Retina (tissue), 1 donor: ENCODE results near the gene DHRS9.
"Not testable (repeated sequence)": the region's sequence is repeated elsewhere in the genome, so short reads cannot be mapped to it uniquely, and the experiment has no call there.

Source experiments
- DNase-seq: peaks from one replicate; pipeline ENCODE4 v3.0.0-alpha.2; 2016

The DHRS9 gene

DNA sequence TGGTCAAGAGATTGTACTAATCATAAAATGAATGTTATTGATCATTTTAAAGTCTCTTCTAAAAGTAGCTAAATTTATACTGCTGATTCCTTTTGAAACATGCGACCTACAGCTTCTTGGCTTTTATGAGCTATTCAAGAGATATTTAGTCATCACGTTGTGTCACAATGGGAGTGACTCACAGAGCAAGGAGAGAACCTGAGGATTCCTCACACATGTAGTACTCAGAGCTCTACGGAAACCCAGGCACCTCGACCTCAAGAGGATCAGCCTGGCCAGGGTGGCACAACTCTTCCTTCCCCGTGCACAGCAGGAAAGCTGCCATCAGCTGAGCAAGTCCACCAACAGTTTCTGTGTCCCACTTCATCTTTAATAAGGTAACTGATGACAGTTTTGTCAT lies at the start of gene DHRS9:
Gene DHRS9, plus strand, starts transcription at position 223 of the 400 bp plus-strand sequence. CDS start 12,019 bp downstream, outside the sequence.
- DNase-seq = no peak

DNA sequence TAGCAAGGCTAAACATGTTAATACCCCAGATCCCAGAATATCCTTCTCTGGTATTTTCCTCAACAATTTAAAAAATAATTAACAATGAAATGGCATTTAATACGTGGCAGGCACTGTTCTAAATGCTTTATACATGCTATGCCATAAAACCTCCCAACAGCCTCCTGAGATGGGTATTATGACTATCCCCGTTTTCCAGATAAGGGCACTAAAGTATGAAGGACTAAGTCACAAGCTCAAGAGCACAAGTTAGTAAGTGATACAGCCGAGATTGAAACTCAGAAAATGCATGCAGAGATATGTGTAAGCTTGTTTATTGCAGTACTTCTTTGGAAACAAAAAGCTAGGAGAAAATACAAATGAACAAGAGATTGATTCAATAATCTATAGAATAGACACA lies 46.2 kb upstream of the DHRS9 start:
- no peak for DNase-seq

DNA sequence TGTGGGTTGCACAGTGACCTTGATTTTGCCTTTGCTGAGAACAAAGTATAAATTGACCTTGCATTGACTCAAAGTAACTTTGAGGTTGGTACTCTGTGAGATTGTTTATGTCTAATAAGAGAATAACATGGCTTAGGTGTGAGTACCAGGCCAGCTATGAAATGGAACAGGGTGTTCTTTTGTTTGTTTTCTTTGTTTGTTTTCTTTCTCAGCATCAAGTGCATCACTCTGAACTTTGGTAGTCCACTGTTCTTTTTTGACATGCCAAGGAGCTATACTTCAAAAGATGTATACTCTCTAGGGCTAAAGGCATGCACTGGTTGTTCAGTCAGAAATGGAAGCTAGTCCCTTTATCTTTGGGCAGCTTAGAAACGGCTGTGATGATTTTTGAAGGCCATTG lies 43.3 kb upstream of the DHRS9 start:
- no peak for DNase-seq

DNA sequence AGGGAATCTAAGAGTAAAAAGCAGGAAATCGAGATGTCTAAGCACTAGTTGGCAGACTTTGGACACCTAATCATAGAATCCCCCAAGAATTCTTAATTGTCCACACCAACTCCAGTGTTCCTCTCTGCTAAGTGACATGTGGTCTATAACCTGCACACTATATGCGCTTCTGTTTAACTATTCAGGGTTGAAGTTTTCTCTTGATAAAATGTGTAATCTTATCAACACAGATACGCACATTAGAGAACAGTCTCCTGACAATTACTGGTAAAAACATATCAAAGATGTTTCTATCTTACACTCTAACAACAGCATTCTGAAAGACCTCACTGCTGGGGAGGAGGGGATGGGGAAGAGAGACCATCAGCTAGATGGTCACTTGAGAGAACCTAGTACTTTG lies 42.1 kb upstream of the DHRS9 start:
- DNase-seq = no peak

DNA sequence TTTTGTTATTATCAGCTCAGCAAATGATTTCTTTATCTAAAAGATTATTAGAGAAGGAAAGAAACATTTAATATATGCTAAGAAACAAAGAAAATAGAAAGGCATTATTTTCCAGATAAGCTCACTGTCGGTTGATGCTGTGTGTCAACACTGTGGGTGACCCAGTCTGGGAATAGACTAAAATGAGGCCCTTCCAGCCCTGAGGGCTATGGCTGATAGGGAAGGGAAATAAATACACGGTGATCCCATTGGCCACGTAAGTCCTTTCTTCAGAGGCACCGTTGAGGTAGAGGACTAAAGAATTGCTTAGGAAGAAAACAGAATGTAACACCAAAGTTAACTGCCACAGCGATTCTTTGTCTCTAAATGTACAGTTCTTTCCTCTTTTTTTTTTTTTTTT lies 40.0 kb upstream of the DHRS9 start:
- no peak for DNase-seq

DNA sequence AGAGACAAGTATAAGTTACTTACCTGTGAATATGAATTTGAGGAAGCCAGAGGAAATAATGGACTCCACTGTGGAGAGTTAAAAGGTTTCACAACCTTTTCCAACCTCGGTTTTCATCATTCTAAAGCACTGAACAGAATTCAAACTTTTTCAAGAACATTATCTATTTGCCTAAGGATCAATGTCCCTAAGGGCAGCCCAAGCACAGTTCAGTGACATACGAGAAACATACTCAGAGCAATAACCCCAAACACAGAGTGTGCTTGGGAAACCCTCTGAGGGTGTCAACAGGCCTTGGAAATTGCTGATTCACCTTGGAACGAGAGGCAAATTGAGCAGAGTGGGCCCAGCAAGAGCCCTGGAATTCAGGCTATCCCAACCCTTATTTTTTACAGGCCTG lies 38.2 kb upstream of the DHRS9 start, which contains the start of gene ABCB11:
Gene ABCB11, minus strand, starts transcription at position 123 of the 400 bp plus-strand sequence. CDS start 13,199 bp downstream, outside the sequence.
- no peak for DNase-seq

DNA sequence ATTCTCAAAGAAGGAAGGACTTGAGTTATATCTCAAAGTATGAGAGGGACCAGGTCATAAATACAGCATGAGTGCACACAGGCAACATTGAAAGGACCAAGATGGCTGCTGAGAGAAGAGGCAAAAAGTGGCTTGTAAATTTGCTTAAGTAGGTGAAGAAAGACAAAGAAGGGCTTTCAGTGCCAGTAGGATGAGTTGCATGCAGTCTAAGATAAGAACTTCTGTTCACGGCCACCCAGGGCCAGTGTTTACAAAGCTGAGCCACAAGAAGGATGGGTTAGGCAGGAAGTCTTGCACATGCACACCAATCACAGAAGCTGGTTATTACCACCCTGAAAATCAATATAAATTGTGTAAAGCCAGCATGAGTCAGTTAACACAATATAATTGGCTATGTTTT lies 35.1 kb upstream of the DHRS9 start:
- DNase-seq = no peak

DNA sequence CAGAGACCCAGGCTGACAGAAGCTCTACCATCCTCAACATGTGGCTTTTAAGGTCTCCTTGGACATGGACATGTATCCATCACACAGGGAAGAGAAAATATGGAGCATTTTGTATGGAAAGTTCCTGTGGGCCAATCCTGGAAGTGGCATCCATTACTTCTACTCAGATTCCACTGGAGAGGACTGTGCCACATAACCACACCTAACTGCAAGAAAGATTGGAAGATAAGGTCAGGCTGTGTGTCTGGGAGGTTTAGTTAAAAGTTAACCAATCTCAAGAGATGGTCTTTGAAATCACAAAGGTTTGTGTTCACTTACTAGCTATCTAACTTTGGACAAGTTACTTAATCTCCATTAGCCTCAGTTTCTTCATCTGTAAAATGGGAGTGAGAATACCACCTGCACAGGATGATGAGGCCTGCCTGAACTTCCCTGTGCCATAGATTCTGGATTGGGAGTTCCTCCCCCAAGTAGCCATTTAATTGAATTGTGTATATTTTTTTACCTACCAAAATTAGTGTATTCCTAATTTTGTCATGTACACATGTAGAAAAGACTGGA lies 34.3 kb upstream of the DHRS9 start:
- no peak for DNase-seq

DNA sequence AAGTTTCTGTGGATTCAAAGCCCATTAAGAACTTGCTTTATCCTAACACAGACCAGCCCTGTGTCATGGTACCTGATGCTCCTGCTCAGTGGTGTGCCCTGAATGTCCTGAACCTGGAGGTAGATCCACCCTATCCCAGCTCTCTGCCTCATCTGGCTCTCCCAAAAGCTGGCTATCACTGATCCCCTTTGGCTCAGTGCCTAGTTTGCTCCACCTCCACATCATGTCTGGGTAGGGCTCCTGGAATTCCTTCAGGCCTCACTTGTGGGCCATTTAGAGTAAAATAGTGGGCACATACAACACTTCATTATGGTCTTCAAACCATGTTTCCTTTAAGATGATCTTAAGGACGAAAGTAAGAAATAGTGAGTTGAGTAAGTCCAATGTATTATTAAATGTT lies 33.5 kb upstream of the DHRS9 start:
- DNase-seq = no peak

DNA sequence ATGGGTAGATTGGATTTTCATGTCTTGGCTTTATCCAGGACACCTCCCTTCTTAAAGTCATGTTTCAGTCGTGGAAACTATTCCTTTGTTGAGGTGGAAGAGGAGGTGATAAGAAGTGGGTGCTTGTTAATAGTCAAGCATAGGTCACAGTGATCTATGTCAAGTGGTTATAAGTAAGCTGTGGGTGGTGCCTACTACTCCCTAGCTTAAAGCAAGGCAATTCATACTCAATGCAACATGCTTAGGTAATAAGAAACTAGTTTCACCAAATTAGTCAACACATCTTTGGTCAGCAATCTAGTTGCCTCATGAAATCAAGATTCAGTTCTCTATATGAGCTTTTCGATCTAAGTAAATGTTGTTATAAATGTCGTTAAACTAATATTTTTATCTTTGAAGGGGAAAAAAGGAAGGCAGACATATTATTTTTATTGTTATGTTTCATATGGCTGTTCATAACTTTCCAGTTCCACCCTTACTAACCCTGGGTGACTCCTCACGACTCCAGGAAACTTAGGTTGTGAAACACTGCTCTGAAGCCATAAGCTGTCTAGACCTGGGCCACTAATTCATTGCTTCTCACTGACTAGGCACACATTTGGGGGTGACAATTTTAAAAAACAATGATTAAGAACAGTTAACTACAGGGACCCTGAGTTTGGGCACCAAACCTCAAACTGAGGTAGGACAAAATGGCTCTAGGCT lies 32.5 kb upstream of the DHRS9 start:
- no peak for DNase-seq

DNA sequence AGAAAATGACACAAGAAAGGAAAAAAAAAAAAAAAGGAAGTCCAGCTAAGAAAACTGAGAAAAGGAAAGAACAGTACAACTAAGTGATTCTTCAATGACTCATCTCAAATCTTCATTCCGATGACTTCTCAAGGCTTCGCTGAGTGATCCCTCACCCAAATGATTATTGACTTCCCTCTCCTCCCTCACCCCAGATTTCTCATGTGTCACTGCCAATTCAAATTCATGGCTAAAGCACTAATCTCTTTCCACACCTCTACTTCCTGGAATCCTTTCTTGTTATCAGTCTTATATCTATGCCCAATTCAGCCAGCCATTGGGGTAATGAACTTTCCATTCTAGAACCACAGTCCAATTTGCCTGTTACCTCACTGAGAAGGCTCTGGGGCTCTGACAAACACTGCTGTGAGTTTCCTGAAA lies 31.0 kb upstream of the DHRS9 start:
- DNase-seq = no peak

DNA sequence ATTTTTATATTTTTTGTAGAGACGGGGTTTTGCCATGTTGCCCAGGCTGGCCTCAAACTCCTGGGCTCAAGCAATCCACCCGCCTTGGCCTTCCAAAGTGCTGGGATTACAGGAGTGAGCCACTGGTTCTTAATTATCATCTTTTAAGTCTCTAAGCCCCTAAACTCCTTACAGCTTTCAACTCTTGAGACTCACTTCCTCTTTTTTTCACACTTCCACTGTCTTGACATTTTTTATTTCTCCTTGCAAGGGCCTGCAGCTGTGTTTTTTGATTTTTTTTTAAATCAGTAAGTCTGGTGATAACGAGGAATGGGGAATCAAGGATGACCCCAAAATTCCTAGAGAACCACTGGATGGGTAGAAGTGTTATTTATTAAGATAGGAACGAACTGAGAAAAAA lies 29.7 kb upstream of the DHRS9 start:
- DNase-seq = no peak

DNA sequence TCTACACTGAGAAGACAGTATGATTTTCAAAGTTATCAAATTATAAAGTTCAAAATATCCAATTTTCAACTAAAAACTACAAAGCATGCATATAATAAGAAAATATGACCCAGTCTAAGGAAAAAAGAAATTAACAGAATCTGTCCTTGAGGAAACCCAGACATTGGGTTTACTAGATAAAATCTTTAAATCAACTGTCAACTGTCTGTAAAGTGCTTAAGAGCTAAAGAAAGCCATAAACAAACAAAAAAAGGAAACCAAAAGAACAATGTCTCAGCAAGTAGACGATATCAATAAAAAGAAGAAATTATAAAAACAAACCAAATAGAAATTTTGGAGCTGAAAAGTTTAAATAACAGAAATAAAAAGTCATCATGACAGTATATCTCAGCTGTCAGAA lies 27.8 kb upstream of the DHRS9 start:
- no peak for DNase-seq

DNA sequence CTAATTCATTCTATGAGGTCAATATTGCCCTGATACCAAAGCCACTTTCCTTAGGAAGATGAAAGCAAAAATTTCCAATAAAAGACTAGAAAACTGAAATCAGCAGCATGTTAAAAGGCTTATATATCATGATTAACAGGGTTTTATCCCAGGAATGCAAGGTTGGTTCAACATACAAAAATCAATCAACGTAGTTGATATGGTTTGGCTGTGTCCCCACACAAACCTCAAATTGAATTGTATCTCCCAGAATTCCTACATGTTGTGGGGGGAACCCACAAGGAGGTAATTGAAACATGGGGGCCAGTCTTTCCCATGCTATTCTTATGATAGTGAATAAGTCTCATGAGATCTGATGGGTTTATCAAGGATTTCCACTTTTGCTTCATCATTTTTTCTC lies 26.5 kb upstream of the DHRS9 start:
- no peak for DNase-seq

DNA sequence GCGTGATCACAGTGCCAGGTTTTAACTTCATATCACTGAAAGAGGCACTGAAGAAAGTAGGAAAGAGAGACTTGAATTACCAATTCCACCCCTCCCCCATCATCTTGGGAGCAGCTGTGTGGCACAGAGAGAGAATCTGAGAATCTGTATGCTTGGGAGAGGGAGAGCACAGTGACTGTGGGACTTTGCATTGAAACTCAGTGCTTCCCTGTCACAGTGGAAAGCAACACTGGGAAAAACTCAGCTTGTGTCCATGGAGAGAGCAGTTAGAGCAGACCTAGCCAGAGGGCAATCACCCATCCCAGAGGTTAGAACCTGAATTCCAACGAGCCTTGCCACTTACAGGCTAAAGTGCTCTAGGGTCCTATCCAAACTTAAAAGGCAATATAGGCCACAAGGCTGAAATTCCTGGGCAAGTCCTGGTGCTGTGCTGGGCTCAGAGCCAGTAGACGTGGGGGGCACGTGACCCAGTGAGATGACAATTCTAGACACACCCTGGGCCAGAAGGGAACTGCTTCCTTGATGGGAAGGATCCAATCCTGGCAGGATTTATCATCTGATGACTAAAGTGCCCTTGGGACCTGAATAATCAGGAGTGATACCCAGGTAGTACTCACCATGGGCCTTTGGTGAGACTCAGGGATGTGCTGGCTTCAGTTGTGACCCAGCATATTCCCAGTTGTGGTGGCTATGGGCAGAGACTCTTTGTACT lies 22.8 kb upstream of the DHRS9 start:
- no peak for DNase-seq

DNA sequence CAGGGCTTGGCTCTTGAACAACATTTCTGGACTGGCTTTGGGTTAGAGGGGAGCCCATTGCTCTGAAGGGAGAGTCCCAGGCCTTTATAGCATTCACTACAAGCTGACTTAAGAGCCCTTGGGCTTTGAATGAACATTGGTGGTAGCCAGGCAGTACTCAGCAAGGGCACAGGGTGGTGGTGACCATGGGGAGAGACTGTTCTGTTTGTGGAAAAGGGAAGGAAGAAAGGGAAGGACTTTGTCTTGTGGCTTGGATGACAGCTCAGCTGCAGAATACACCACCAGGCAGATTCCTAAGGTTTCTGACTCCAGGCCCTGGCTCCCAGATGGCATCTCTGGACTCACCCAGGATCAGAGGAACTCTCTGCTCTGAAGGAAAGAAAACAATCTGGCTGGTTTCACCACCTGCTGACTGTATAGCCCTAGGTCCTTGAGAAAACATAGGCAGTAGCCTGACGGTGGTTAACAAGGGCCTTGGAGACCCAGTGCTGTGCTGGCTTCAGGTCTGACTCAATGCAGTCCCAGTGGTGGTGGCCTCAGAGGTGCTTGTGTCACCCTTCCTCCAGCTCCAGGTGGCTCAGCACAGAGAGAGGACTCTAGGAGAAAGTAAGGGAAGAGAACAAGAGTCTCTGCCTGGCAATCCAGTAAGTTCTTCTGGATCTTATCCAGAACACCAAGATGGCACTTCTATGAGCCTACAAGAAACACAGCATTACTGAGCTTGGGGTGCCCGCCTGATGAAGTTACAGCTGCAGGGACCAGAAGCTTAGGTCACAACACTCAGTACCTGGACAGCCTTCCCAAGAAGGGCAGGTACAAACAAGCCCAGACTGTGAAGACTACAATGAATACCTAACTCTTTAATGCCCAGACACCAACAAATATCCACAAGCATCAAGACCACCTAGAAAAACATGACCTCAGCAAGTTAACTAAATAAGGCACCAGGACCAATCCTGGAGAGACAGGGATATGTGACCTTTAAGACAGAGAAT lies 21.8 kb upstream of the DHRS9 start:
- no peak for DNase-seq

DNA sequence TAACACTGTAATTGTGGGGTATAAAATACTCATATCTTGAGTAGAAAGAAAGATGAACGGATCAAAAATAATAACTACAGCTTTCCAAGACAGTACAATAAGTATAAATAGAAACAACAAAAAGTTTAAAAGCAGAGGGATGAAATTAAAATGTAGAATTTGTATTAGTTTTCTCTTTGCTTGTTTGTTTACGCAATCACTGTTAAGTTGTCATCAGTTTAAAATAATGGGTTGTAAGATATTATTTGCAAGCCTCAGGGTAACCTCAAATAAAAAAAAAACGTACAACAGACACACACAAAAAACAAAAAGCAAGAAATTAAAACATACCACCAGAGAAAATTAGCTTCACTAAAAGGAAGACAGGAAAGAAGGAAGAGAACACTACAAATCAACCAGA lies 20.2 kb upstream of the DHRS9 start:
- DNase-seq = no peak

DNA sequence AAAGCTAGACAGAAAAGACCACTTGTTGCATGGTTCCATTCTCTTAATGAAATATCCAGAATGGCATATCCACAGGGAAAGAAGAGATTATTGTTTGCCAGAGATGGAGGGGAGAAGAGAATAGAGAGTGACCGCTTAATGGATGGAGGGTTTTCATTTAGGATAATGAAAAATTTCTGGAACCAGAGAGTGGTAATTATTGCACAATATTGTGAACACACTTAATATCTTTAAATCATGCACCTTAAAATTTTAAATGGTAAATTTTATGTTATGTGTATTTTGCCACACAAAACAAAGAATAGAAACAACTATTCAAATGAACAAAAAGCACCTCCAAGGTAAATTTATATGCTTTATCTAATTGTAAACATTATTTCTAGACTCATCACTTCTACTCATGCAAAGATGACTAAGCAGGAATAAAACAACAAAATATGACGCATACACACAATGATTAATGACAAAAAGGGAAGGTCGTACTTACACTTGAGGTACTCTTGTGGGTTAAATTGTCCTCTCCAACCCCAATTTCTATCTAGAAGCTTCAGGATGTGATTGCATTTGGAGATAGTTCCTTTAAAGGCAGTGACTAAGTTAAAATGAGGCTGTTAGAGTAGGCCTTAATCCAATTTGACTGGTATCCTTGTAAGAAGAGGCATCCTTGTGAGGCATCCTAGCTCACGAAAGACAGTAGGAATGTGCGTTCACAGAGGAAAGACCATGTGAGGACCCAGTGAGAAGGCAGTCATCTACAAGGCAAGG lies 18.7 kb upstream of the DHRS9 start:
- DNase-seq = no peak

DNA sequence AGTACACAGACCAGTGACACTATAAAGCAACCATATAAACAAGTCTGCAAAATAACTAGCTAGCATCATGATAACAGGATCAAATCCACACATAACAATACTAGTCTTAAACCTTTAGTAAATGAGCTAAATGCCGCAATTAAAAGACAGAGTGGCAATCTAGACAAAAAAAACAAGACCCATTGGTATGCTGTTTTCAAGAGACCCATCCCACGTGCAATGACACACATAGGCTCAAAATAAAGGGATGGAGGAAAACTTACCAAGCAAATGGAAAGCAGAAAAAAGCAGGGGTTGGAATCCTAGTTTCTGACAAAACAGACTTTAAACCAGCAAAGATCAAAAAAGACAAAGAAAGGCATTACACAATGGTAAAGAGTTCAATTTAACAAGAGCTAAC lies 14.8 kb upstream of the DHRS9 start:
- DNase-seq = not testable (repeated sequence)

DNA sequence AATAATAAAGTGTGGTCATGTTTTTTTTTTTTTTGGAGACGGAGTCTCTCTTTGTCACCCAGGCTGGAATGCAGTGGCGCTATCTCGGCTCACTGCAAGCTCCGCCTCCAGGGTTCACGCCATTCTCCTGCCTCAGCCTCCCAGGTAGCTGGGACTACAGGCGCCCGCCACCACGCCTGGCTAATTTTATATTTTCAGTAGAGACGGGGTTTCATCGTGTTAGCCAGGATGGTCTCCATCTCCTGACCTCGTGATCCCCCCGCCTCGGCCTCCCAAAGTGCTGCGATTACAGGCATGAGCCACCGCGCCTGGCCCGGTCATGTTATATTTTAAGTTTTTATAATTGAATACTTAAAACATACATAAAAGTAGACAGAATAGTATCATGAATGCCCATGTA lies 5.2 kb upstream of the DHRS9 start:
- not testable (repeated sequence) for DNase-seq

DNA sequence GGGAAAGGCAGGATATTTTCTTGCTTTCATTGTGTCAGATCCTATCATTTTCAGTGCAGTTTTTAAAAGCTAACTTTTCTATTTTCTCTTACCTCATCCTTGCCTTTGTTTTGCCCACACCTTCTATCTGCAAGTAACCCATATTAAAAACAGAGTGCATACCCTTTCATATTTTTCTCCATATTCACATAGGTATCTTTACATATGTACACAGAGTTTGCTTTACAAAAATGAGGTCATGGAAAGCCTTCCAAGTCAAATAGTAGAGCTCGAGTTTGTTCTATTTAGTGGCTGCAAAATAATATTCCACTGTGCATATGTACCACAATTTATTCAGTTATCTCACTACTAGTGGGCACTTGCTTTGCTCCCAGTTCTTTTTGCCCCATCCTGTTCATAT lies 3.9 kb upstream of the DHRS9 start:
- DNase-seq = no peak

DNA sequence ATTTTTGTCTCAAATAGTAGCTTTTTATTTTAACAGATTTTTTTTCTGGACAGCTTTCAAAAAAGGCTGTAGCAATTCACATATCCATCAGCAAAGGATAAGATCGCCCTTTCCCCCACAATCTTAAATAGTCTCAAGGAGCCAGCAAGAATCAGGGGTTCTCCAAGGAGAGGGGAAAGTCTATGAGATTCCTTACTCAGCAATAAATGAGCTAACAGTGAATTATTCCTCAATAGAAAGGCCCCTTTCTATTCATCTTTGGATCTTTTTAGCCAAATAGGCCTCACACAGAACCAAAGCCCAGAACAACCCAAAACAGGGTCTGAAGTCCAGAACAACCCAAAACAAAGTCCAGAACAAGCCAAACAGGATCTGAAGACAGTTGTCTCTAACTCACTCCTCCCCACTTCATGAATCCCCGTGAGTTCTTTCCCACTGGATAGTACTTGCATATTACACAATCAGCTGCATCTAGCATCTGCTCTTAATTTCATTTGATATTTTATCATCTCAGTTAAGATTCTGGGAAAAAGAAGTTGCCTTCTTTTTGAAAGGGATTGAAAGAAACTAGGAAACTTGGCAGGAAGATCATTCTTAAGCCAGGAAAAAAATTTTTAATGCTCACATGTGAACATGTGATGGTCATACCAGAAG lies 3.4 kb upstream of the DHRS9 start:
- no peak for DNase-seq
